Stimulated activated CD8-positive, alpha-beta memory T cell treated with anti-CD3 and anti-CD28 coated beads, Interleukin-7, amount 100 ng/mL, for 4 hours (primary cell): ENCODE data around the gene SHANK1.

Experiments used
- DNase-seq, 2 donors: peaks; one replicate each; pipeline ENCODE4 v3.0.0-alpha.2; 2020; ENCODE audit warnings: low read depth in 2 of 2

Gene SHANK1

DNA sequence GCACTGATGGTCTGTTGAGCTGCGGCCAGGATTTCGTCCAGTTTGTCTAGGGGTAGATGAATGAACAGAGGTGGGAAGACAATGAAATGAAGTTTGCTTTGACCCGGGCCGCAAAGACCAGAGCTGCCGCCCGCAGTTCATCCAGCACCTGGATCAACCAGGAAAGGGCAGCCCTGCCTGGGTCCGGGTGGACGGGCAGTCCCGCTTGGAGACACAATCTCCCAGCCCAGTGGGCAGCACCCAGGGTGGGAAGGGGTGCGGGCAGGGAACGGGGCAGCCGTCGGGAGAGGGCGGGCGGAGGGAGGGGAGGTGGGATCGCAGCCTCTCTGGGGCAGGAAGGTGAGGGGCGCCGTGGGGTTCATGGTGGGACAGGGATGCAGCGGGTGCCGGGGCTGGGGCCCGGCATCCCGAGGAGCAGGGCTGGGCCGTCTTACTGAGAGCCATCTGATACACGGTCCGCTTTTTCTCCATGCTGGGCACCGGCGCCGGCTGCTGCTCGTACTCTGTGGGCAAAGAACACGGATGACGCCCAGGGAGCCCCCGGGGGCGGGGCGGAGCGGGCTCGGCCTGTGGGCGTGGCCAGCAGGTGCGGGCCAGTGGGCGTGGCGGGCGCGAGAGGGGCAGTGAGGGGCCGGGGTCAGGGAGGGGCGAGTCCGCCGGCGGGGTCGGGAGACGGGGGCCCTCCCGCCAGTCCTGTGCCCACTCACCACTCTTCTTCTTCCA, 33.1 kb downstream of the SHANK1 start:
- DNase-seq, result no peak

- peak; percentile 52 to 61 for DNase-seq
Measured at GRCh38 chr19:50679177-50680125, 40.2 kb downstream of the SHANK1 start.

- no peak for DNase-seq
Measured at GRCh38 chr19:50678323-50678722, 41.3 kb downstream of the SHANK1 start.

GRCh38 chr19:50677636-50678035, 42.0 kb downstream of the SHANK1 start:
- DNase-seq, result no peak

DNA sequence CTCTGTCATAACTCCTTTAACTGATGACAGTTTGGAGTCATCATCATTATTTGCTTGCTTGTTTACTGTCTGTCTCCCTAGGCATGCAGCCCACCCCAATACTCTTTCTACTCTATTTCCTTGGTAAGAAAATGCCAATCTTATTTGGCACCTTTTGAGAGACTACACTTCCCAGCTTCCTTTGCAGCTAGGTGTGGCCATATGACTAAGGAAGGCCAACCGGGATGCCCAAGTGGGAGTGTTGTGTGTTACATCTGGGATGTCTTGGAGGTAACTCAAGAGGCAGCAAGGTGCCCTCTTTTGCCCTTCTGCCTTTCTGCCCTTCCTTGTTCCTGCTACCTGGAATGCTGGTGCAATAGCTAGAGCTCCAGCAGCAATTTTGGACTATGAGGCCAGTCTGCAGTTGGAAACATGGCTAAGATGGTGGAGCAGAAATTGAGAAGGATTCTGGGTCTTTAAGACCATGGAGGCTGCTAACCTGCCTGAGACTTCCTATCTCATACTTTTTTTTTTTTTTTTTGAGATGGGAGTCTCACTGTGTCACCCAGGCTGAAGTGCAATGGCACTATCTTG, 42.9 kb downstream of the SHANK1 start:
- DNase-seq, result no peak

GRCh38 chr19:50673118-50673517, 46.5 kb downstream of the SHANK1 start:
- no peak for DNase-seq

DNA sequence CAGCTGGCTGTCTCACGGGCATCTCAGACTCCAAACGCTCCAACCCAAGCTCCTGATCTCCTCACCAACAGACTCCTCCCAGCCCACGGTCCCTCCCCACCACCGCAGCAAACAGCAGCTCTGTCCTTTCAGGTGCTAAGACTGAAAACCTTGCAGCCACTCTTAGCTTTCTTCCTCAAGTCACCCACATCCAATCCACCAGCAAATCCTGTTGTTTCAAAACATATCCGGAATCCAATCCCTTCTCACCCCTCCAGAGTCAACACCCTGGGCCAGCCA, 49.6 kb downstream of the SHANK1 start:
- DNase-seq, result no peak

DNA sequence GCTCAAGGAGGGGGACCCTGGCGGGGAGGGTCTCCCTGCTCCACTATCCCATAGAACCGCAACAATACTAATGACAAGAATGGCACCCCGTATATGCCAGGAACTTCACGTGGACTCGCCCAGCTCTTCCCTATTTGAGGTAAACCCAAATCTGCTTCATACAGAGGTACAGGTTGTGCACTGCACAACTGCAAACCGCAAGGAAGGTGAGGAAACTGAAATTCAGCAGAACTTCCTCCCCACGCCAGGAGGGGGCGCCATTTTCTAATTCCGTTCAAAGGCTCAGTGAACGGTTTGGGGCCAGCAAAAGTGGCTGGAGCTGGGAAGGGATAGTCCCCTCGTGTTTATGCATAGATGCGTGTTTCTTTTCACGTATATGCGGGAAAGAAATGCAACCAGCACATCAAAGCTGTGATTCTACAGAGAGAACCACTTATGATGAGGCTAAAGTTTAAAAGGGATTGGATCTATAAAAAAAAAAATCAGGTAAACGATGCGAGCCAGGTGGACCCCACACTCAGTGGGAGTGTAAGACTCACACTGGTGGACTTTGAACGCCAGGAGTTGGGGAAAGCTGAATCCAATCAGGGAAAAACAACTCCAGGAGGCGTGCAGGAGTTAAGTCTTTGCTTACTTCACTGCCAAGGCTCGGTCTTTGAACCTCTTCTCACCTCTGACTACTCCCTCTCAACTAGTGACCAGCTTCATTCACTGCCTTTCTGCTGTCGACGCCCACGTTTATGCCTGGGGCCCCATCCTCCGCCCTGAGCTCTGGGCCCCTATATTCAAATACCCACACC, 50.1 kb downstream of the SHANK1 start:
- DNase-seq, result no peak

GRCh38 chr19:50668879-50669278, 50.7 kb downstream of the SHANK1 start:
- no peak for DNase-seq

GRCh38 chr19:50668416-50668815, 51.2 kb downstream of the SHANK1 start:
- no peak for DNase-seq

- no peak for DNase-seq
Measured at GRCh38 chr19:50667759-50668231, 51.8 kb downstream of the SHANK1 start.

DNA sequence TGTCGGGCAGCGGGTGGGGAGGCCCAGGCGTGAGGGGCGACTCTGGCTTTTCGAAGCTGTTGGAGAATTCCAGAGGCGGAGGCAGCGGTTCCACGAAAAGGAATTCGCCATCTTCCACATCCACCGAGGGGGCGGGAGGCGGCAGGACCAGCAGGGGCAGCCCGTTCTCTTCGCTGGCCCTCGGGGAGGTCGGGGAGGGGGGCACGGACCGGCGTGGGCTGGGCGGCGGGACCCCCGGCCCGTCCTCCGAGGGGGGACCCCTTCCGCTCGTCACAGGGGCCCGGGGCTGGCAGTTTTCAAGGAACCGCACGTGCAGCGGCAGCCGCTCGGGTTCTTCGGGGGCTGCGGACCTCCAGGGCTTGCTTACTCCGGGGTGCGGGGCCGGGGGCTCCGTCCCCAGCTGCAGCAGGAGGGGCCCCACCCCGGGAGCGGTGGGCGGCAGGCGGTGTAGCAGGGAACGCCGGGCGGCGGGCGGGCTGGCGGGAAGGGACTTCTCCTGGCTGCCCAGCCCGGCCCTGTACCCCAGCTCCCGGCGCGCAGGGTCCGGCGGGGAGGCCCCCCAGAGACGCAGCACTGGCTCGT, 52.3 kb downstream of the SHANK1 start:
- no peak for DNase-seq

DNA sequence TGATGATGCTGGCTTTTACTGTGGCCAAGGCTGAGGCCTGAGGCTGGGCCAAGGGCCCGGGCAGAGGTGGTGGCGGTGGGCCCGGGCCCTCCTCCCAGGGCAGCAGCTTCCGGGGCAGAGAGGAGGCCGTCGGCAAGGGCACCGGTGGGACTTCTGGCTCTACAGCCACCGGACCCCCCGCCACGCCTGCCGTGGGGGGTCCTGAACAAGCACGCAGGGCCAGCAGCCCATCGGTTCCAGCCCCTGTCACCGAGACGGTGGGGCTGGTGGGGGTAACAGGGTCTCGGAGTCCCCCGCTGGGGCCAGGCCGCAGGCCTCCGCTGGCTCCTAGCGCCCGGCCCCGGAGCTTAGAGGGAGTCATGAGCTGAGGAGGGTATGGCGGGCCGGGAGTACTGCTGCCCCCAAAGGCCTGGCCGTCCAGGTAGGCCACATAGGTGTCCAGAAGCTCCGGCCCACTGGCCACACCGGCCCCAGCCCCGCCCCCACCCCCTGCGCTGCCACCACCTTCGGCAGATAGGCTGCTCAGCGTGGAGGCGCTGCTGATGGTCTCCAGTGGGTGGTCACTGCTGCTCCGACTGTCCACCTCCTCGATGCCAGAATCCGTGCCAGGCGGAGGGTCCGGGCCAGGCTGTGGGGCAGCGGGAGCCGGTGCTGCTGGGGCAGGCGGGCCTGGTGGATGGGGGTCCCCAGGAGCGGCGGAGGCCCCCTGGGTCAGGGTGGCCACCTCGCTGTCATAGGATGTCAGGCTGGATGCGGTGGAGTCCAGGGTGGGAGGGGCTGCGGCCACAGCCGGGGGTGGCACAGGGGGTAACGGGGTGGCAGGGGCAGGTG, 53.0 kb downstream of the SHANK1 start:
- no peak for DNase-seq

DNA sequence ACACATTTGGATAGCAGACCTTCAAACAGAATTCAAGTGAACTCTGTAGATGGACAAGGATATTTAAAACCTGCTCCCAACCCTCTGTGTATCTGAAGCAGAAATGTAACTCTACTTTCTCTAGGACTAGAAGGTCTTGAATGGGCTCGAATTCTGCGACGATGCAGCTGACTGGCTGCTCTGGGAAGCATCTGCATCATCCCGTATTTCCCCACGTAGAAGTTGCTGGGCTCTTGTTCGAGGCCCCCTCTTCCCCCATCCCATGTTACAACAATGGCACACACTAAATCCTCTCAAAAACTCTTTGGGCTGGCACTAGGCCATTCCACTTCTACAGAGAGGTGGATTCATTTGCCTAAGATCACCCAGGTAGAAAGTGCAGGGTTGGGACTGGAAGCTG, 55.4 kb downstream of the SHANK1 start:
- DNase-seq, result no peak

DNA sequence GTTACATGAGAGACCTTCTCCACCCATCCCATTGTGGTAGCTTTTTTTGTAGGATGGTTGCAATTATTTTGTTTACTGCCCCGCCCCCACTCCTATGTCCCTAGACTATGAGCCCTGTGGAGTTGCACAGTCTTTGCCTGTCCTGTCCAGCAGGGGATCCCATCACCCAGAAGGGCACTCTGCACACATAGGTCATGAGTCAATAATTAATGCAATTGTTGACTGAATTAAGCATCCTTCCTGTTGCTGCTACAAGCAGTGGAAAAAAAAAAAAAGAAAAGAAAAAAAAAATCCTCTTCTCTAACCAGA, 56.2 kb downstream of the SHANK1 start:
- DNase-seq, result no peak

DNA sequence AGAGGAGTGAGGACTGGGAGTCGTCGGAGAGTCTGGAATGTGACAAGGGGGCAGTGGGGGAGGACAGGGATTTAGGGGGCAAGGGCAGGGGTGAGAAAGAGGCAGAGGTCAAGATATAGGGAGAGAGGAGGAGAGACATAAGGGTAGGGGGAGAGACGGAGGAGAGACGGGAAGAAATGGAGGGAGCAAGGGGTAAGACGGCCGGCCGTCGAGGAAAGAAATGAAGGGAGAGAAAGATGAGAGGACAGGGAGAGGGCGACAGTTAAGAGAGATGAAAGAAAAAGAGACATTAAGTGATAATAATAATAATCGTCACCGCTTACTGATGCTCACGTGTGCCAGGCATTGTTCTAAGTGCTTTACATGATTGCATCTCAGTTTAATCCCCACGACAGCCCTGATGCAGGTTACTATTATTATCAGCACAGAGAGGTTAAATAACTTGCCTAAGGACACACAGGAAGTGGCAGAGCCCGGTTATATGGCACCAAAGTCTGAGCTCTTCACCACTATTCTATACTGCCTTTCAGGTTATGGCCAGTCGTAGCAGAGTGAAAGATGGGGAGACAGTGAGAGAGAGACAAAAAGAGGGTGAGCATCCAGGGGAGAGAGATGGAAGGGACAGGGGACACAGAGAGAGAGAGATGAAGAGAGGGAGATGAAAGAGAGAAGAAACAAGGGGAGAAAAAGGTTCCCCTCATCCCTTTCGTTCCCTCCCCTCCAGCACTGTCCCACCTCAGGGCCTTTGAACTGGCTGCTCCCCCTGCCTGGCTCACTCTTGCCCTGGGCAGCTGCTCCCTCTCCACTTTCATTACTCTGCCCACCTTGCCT, 56.7 kb downstream of the SHANK1 start:
- DNase-seq, result no peak

- no peak for DNase-seq
Measured at GRCh38 chr19:50661766-50662650, 57.6 kb downstream of the SHANK1 start.

GRCh38 chr19:50661023-50661422, 58.6 kb downstream of the SHANK1 start:
- DNase-seq, result no peak

DNA sequence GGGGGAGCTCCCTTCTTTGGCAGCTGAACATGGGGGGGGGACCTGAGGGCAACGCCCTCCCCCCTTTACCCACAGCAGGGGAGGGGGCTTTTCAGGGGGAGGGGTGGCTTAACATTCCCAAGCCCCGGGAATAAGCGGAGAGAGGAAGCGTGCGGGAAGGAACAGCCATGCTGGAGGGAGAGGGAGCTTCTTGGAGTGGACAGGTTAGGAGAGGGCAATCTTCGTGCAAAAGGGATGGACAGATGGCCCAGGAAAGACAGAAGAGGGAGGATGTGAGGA, 59.6 kb downstream of the SHANK1 start:
- DNase-seq, result no peak
